ENCODE results near the gene PDGFA.

The PDGFA gene

GRCh38 chr7:484356-485101 is 35.1 kb downstream of the PDGFA start:
- Histone ChIP-seq H3K27me3 (ENCODE audit: control insufficient read depth, insufficient read depth, low read length) (no peaks in the 10 kb centered on the region), H3K9me3 (ENCODE audit: control insufficient read depth, insufficient read depth, low read length) (no peaks in the 10 kb centered on the region), H3K9ac (ENCODE audit: low read depth, low read length) (no peak overlapping the region)

GRCh38 chr7:483656-484355 is 35.8 kb downstream of the PDGFA start:
- Histone ChIP-seq H3K4me1 (ENCODE audit: control insufficient read depth, insufficient read depth, low read length) (no peaks in the 10 kb centered on the region), H3K27me3 (ENCODE audit: control insufficient read depth, insufficient read depth, low read length) (no peaks in the 10 kb centered on the region), H3K36me3 (ENCODE audit: control insufficient read depth, insufficient read depth, low read length) (no peaks in the 10 kb centered on the region), H3K9ac (ENCODE audit: low read depth, low read length) (no peak overlapping the region), H3K4me3 (ENCODE audit: low read depth, low read length) (no peak overlapping the region), H3K9me3 (ENCODE audit: control insufficient read depth, insufficient read depth, low read length) (no peaks in the 10 kb centered on the region)

More at GRCh38 chr7:484356-485101, 35.1 kb downstream of the PDGFA start:
- Histone ChIP-seq H3K36me3 (ENCODE audit: control insufficient read depth, insufficient read depth, low read length) (no peaks in the 10 kb centered on the region), H3K4me3 (ENCODE audit: low read depth, low read length) (no peak overlapping the region), H3K4me1 (ENCODE audit: control insufficient read depth, insufficient read depth, low read length) (no peaks in the 10 kb centered on the region)

DNA sequence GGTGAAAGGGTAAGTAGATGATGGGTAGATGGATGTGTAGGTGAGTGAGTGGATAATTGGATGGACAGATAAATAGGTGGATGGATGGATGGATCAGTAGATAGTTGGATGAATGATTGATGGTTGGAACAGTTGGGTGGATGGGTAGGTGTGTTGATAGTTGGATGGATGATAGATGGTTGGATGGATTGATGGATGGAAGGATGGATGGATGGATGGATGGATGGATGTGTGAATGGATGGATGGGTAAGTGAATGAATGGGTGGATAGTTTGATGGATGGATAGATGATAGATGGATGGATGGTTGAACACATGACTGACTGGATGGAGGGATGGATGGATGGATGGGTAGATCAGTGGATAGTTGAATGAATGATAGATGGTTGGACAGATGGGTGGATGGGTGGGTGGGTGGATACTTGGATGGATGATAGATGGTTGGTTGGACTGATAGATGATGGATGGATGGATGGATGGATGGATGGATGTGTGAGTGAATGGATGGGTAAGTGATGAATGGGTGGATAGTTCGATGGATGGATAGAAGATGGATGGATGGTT is 37.0 kb downstream of the PDGFA start:
- H3K4me3 ChIP-seq (ENCODE audit: low read depth, low read length) = no peak overlapping the region
- H3K4me1 ChIP-seq (ENCODE audit: control insufficient read depth, insufficient read depth, low read length) = no peaks in the 10 kb centered on the region
- no peaks in the 10 kb centered on the region for H3K9me3 ChIP-seq (ENCODE audit: control insufficient read depth, insufficient read depth, low read length)
- H3K36me3 ChIP-seq (ENCODE audit: control insufficient read depth, insufficient read depth, low read length) = no peaks in the 10 kb centered on the region
- H3K27me3 ChIP-seq (ENCODE audit: control insufficient read depth, insufficient read depth, low read length) = no peaks in the 10 kb centered on the region
- no peak overlapping the region for H3K9ac ChIP-seq (ENCODE audit: low read depth, low read length)

DNA sequence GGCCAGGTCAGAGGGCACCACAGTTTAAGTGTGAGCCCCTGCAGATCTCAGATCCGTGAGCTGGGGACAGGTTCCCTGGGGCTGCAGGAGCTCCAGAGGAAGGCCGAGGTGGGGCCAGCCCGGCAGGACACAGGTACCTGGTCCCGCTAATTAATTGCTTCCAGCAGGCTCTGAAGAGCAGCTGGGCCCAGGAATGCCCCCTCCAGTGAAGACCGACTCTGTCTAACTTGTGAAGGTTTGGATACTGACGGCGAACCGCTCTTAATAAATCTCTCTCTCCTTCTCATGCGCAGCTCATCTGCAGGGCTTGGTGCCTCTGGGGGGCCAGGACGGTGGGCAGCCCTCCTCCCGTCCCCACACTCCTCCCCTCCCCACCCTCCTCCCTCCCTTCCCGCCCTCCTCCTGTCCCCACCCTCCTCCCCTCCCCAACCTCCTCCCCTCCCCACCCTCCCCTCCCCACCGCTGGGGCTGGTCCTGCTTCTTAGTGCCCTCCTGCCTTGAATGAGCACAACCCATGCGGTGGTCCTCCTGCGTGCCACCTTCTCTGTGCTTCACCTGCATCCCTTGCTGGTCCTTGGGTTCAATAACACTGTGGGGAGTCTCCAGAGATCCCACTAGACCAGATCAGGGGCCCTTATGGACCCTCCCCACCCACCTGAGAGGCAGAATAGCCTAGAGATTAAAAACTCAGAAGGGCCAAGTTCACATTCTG is 38.3 kb downstream of the PDGFA start:
- peak overlapping the region; percentile 37 for H3K9ac ChIP-seq (ENCODE audit: low read depth, low read length)
- no peaks in the 10 kb centered on the region for H3K36me3 ChIP-seq (ENCODE audit: control insufficient read depth, insufficient read depth, low read length)
- no peaks in the 10 kb centered on the region for H3K27me3 ChIP-seq (ENCODE audit: control insufficient read depth, insufficient read depth, low read length)
- no peaks in the 10 kb centered on the region for H3K4me1 ChIP-seq (ENCODE audit: control insufficient read depth, insufficient read depth, low read length)
- no peak overlapping the region for H3K4me3 ChIP-seq (ENCODE audit: low read depth, low read length)
- H3K9me3 ChIP-seq (ENCODE audit: control insufficient read depth, insufficient read depth, low read length) = no peaks in the 10 kb centered on the region

DNA sequence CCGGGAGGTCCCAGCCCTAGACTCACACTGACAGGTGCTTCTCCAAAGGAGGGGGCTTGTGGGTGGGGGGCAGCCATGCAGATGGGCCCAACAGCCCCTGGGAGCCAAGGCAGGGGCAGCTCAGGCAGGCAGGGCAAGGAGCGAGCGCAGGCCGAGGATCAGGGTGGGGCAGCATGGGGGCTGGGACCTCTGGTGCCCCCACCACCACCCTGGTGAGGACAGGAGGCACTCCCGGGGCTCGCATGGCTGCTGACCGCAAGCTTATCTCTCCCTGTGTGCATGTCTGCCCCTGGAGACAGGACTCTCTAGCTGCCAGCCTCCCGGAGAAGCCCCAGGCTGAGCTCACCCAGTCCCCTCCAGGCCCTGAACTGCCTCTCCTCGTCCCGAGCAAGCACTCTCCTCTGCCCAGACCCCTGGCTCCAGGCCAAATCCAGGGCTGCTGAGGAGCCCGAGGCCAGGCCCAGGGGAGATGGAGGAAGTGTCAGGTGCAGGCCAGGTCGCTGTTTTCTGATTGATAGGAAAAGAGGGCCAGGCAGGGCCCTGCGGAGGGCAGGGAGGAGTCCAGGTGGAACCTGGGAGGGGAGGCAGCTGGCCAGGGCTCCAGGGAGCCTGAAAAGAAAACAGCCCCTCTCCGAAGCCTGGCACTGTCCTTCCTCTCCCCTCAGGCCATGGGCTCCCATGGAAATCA is 39.0 kb downstream of the PDGFA start:
- Histone ChIP-seq H3K27me3 (ENCODE audit: control insufficient read depth, insufficient read depth, low read length) (no peaks in the 10 kb centered on the region), H3K9ac (ENCODE audit: low read depth, low read length) (peak overlapping the region; percentile 37), H3K9me3 (ENCODE audit: control insufficient read depth, insufficient read depth, low read length) (no peaks in the 10 kb centered on the region), H3K4me1 (ENCODE audit: control insufficient read depth, insufficient read depth, low read length) (no peaks in the 10 kb centered on the region), H3K4me3 (ENCODE audit: low read depth, low read length) (no peak overlapping the region), H3K36me3 (ENCODE audit: control insufficient read depth, insufficient read depth, low read length) (no peaks in the 10 kb centered on the region)

DNA sequence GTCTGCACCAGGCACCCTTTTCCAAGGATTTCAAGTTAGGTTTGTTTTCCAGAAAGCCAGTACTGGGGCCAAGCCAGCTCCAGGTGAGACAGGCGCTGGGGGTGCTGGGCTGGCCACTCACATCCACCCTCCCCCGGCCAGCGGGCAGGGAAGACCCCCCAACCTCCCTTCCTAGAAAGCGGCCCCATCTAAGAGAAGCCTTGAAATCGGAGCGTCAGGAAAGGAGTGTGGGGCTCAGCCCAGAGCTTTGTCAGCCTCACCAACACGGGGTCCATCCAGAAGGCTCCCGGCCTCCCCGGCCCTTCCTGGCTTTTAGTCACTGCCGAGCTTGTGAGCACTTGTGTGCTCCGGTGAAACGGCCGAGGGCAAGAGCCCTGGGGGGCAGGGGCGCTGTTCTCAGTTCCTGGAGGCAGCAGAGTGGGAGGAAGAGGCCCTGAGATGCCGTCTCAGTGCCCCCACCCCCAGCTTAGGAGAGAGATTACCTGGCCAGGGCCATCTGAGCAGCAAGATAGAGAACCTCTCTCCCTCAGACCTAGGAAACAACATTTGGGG is 39.6 kb downstream of the PDGFA start:
- no peak overlapping the region for H3K4me3 ChIP-seq (ENCODE audit: low read depth, low read length)
- H3K9me3 ChIP-seq (ENCODE audit: control insufficient read depth, insufficient read depth, low read length) = no peaks in the 10 kb centered on the region
- H3K27me3 ChIP-seq (ENCODE audit: control insufficient read depth, insufficient read depth, low read length) = no peaks in the 10 kb centered on the region
- H3K36me3 ChIP-seq (ENCODE audit: control insufficient read depth, insufficient read depth, low read length) = no peaks in the 10 kb centered on the region
- H3K9ac ChIP-seq (ENCODE audit: low read depth, low read length) = no peak overlapping the region
- no peaks in the 10 kb centered on the region for H3K4me1 ChIP-seq (ENCODE audit: control insufficient read depth, insufficient read depth, low read length)

GRCh38 chr7:479115-479947 is 40.3 kb downstream of the PDGFA start:
- H3K27me3 ChIP-seq (ENCODE audit: control insufficient read depth, insufficient read depth, low read length) = no peaks in the 10 kb centered on the region
- H3K4me3 ChIP-seq (ENCODE audit: low read depth, low read length) = no peak overlapping the region
- no peaks in the 10 kb centered on the region for H3K9me3 ChIP-seq (ENCODE audit: control insufficient read depth, insufficient read depth, low read length)
- H3K9ac ChIP-seq (ENCODE audit: low read depth, low read length) = no peak overlapping the region
- no peaks in the 10 kb centered on the region for H3K36me3 ChIP-seq (ENCODE audit: control insufficient read depth, insufficient read depth, low read length)
- no peaks in the 10 kb centered on the region for H3K4me1 ChIP-seq (ENCODE audit: control insufficient read depth, insufficient read depth, low read length)

DNA sequence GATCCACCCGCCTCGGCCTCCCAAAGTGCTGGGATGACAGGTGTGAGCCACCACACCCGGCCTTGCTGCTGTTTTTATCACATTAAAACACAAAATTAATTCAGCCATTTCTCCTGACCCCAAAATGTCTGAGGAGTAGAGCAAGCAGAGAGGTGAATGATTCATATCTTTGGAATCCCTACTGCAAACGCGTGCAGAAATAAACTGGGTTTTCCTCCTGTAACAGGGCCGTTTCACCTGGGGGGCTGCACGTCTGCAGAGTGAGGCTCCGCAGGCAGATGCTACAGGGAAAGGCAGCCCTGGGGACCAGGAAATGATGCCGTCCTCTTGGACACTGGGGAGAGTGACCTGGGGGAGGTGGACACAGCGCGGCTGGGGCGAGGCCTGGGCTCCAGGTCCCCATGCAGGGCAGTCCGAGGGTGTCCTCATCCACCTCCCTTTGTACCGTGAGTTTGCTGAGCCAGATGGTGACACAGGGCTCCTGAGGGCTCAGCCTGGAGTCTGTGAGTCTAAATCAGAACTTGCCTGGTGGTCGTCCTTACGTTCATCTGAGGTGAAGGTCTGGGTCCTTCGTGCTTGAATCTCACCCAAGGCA is 41.9 kb downstream of the PDGFA start:
- no peak overlapping the region for H3K9ac ChIP-seq (ENCODE audit: low read depth, low read length)
- H3K9me3 ChIP-seq (ENCODE audit: control insufficient read depth, insufficient read depth, low read length) = no peaks in the 10 kb centered on the region
- no peaks in the 10 kb centered on the region for H3K36me3 ChIP-seq (ENCODE audit: control insufficient read depth, insufficient read depth, low read length)

GRCh38 chr7:476736-477360 is 42.8 kb downstream of the PDGFA start:
- H3K9ac ChIP-seq (ENCODE audit: low read depth, low read length) = no peak overlapping the region
- no peaks in the 10 kb centered on the region for H3K27me3 ChIP-seq (ENCODE audit: control insufficient read depth, insufficient read depth, low read length)
- no peaks in the 10 kb centered on the region for H3K4me1 ChIP-seq (ENCODE audit: control insufficient read depth, insufficient read depth, low read length)
- no peaks in the 10 kb centered on the region for H3K9me3 ChIP-seq (ENCODE audit: control insufficient read depth, insufficient read depth, low read length)
- H3K4me3 ChIP-seq (ENCODE audit: low read depth, low read length) = no peak overlapping the region
- no peaks in the 10 kb centered on the region for H3K36me3 ChIP-seq (ENCODE audit: control insufficient read depth, insufficient read depth, low read length)

More for the DNA sequence above, 41.9 kb downstream of the PDGFA start:
- Histone ChIP-seq H3K4me3 (ENCODE audit: low read depth, low read length) (no peak overlapping the region), H3K4me1 (ENCODE audit: control insufficient read depth, insufficient read depth, low read length) (no peaks in the 10 kb centered on the region), H3K27me3 (ENCODE audit: control insufficient read depth, insufficient read depth, low read length) (no peaks in the 10 kb centered on the region)

GRCh38 chr7:475951-476441 is 43.6 kb downstream of the PDGFA start:
- no peaks in the 10 kb centered on the region for H3K9me3 ChIP-seq (ENCODE audit: control insufficient read depth, insufficient read depth, low read length)
- no peak overlapping the region for H3K4me3 ChIP-seq (ENCODE audit: low read depth, low read length)
- H3K27me3 ChIP-seq (ENCODE audit: control insufficient read depth, insufficient read depth, low read length) = no peaks in the 10 kb centered on the region
- no peaks in the 10 kb centered on the region for H3K4me1 ChIP-seq (ENCODE audit: control insufficient read depth, insufficient read depth, low read length)
- no peak overlapping the region for H3K9ac ChIP-seq (ENCODE audit: low read depth, low read length)
- H3K36me3 ChIP-seq (ENCODE audit: control insufficient read depth, insufficient read depth, low read length) = peaks cover 2% of the 10 kb centered on the region

Measured in iPS-15b (cell line).